GM18502 (cell line): ENCODE results near the gene LRRC3B.

ENCODE experiments used
- ATAC-seq: cut with Tn5 transposase; IDR thresholded peaks from one replicate; pipeline ENCODE4 v1.9.1; 2021; ENCODE audit warnings: mild to moderate bottlenecking; ENCODE audit not compliant: unreplicated experiment, poor library complexity

LRRC3B gene

DNA sequence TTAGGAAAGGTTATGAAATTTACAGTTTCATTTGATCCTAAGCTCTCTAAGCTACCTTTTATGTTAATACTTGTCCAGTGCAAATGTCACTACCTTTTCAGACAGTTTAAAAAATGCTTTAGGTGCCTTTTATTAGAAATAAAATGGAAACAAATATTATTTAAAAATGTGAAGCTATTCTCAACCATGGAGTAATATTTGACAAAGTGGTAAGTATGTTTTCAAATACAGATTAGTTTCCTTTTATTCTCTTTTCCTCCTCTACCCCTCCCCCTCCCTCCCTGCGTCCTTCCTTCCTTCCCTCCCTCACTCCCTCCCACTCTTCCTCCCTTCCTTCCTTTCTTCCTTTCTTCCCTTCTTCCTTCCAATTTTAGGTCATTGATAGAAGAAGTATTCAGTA, 6.3 kb downstream of the LRRC3B start:
- ATAC-seq = no peak

GRCh38 chr3:26630669-26631389, 8.3 kb downstream of the LRRC3B start:
- no peak for ATAC-seq

DNA sequence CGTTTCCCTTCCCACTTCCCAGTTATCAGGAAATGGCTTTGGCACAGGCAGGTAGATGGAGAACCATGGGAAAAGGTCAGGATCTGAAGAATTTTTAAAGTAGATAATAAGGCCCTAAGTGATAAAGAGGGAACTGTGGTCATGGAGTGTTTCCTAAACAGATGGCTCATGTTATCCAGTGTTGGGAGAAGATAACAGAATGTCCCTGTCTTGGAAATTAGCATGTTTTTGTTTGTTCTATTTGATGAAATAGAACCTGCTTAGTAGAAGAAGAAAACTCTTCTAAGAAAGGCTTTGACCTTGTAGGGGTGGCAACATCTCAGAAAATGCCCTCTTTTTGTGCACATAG, 8.8 kb downstream of the LRRC3B start:
- ATAC-seq = no peak

DNA sequence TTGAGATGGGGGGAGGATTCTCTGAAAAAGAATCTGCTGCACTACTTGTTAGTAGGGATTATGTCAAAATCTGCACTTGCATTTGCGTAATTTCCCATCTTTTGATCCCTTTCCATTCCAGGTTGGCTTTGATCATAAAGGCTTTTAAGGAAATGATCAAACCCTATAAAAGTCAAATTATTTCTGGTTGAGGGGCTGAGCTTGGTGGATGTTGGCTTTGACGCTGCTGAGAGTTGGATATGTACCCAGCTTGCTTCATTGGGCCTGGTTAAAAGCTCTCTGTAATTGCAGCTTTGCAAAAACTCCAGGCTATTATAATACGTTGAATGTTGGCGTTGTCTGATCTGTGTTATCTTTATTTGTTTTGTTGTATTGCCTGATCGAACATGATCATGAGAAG, 12.0 kb downstream of the LRRC3B start:
- no peak for ATAC-seq

GRCh38 chr3:26636096-26636727, 13.6 kb downstream of the LRRC3B start:
- no peak for ATAC-seq

DNA sequence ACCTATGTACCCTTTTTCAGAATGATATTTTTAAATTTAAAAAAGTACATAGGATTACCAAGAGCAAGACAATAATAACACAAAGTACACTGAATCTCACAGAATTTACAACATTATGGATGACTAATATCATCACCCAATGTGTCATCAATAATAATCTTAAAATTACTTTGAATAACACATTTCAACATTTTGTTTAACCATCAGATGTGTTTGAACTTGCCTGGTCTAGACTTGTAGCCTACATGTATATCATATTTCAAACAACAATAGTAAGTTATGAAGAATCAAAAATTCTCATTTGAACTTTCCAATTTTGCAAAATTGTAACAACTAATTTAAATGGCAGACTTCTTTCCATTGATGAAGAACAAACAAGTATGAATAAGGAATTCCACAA, 15.1 kb downstream of the LRRC3B start:
- ATAC-seq = no peak

DNA sequence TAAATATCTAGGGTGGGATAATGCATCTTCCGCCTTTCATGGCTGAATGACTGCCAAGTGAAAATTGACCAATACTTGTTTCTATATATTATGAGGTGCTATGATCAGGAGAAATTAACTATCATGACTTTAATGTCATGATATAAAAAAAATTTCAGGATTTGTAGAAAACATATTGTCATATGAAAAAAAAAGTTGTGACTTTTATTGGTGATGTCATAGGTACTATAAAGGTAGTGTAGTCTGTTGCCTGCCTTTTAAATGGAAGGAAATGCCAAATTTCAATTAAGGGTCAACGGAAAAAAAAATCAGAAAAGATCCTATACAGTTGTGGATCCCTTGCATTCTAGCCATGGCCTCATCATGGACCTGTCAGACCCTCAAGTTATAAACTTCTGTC, 15.5 kb downstream of the LRRC3B start:
- ATAC-seq = no peak

DNA sequence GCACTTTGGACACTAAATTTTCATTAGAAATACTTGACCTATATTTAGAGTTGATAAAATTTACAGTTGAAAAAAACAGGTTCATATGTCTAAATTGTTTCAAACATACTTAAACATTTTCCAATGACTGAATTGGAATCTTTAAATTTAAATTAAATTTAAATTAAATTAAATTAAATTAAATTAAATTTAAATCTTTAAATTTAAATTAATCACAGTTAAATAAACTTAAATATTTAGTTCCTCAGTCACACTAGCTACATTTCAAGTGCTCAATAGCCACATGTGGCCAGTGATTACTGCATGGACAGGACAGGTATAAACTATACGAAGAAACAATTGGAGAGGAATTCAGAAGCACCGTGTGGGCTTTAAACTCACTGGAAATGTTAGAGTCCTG, 16.8 kb downstream of the LRRC3B start:
- no peak for ATAC-seq

DNA sequence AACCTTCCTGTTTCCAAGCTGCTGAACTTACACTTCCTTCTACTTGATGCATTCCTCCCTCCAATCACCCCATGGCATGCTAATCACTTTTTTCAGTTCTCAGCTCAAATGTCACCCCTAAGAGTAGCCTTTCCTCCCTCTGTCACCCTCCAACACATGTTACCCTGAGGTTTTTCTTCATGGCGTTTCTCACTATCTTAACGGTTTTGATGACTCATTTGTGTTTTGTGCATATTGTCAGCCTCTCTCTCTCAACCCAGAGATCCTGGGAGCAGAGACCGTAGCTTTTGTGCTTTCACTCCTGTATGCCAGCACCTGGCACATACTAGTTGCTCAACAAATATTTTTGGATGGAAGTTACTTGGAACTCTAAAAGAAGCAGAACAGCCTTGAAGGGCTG, 24.5 kb downstream of the LRRC3B start:
- no peak for ATAC-seq

- no peak for ATAC-seq
These were observed 25.9 kb downstream of the LRRC3B start for GRCh38 chr3:26648461-26648860.

DNA sequence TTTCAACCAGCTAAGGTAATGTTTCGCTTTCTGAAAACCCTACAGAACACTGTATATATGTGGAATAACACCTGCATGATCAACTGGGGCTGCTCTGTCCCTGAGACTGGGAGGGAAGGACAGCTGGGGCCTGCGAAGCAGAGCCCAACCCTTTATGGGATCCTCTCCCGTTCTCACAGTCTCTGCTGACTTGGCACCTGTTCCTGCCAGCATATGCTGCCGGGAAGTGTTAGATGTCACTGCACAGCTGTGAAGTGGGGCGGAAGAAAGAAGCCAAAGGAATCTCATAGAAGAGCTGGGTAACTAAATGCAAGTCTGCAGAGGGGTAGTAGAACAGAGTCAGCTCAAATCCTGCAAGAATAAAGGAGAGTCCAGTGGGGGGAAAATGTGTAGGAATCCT, 29.6 kb downstream of the LRRC3B start:
- no peak for ATAC-seq

GRCh38 chr3:26653811-26654425, 31.3 kb downstream of the LRRC3B start:
- no peak for ATAC-seq

DNA sequence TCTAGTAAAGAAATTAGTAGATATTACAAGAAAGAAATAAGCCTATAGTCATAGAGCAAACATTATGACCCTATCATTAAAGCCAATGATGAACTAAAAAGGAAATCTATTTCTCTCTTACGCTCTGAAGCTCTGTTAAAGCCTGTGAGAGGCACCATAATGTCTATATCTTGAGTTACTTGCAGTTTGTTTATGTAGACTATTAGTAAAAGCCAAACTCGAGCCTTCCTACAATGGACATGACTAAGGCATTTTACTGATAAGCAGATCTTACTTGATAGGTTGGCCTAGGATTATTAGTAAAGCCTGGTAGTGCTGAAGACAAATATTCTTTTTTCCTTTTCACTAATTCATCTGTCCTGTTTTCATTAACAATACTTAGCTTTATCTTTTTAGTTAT, 32.7 kb downstream of the LRRC3B start:
- no peak for ATAC-seq

DNA sequence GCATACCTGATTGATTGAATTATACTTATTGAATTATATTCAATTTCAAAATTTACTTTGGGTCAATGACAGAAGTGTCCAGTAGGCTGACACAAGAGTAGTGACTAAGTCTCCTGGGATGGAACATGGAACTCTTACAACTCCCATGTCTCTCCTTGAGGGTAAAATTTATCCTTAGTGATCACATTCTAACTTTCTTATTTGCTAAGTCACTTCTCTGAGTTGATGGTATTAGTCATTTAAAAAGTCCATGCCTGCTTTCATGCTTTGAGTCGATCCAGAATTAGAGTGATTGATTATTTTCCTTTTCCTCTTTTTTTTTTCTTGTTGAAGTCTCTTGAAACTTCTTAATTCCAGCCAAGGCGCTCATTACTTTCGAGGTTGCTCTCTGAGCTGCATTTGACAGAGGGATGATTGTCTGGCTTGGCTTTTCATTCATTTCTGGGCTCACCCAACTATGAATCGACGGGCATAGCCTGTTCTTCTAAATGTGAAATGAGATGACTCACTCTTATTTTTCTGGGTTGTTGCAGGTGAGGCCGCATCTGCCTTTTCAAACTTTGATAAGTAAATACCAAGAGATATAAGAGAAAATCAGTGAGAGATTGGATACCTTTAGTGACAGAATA, 34.9 kb downstream of the LRRC3B start:
- no peak for ATAC-seq

DNA sequence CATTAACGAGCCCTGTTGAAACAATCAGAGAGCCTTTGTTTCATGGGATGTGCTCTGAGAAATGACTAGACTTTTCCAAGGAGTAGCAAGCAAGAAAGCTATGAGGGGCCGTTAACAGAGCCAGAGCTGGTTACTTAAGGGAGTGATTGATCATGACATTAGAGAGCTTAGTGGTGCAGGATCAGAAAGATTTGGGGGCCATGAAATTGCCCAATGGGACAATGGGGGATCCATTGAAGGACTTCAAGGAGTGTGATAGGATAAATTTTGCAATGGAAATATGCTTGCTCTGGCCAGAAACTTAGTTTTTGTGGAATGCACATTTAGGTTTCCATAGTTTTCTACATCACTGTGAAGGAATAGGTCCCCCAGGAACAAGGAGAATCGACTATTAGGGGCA, 45.6 kb downstream of the LRRC3B start:
- ATAC-seq = no peak

GRCh38 chr3:26668696-26669095, 46.1 kb downstream of the LRRC3B start:
- ATAC-seq = no peak

GRCh38 chr3:26675336-26675735, 52.8 kb downstream of the LRRC3B start:
- ATAC-seq = no peak

DNA sequence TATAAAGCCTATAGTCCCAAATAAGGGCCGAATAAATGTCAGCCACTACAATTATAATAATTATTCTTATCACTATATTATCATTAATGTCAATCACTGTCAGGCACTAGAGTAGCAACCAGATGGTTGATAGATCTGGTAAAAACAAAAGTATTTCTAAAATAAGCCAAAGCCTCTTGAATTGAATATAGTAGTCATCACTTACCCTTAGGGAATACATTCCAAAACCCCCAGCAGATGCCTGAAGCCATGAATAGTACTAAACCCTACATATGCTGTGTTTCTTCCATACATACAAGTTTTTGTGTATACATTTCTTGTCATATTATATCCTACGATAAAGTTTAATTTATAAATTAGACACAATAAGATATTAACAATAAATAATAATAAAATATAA, 59.1 kb downstream of the LRRC3B start:
- no peak for ATAC-seq

- no peak for ATAC-seq
These were observed 59.8 kb downstream of the LRRC3B start for GRCh38 chr3:26682406-26682805.

DNA sequence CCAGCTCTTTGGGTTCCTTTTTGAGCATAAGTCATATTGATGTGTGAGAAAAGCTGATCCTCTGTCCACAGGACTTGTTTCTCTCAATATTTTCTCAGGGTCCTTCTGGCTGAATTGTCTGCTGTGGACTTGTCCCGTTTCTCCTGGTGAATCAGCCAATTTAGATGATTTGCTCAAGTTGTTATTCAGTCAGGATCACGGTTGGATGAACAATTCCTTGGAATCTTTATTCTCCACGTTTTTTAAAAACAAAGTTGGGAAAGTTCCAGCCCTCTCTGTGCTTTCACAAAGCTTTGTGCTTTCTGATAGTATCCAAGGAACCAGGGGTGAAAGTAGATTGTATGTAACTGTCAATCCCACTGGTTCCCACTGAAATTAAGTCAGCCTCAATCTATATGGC, 61.3 kb downstream of the LRRC3B start:
- ATAC-seq = no peak

- no peak for ATAC-seq
These were observed 64.9 kb downstream of the LRRC3B start for GRCh38 chr3:26687466-26687865.

- no peak for ATAC-seq
These were observed 77.0 kb downstream of the LRRC3B start for GRCh38 chr3:26699553-26699952.
